Effector memory CD4-positive, alpha-beta T cell (primary cell): ENCODE measurements around the gene TYRO3.

Experiments used
- DNase-seq, 3 donors: peaks; one replicate each; pipeline ENCODE4 v3.0.0-alpha.2; 2020
- H3K27ac ChIP-seq: 2 replicates; pipeline ENCODE4 v1.7.0; 2013; ENCODE audit warnings: mild to moderate bottlenecking, low read length, moderate library complexity; ENCODE audit not compliant: insufficient read depth, poor library complexity, severe bottlenecking
- H3K27me3 ChIP-seq: replicated peaks from 2 replicates; pipeline ENCODE4 v1.7.0; 2013; ENCODE audit warnings: mild to moderate bottlenecking, low read length; ENCODE audit not compliant: insufficient read depth, control insufficient read depth, poor library complexity, severe bottlenecking
- H3K36me3 ChIP-seq: 2 replicates; pipeline ENCODE4 v1.7.0; 2013; ENCODE audit warnings: mild to moderate bottlenecking, low read length, moderate library complexity; ENCODE audit not compliant: control insufficient read depth, insufficient read depth
- H3K4me1 ChIP-seq: 2 replicates; pipeline ENCODE4 v1.7.0; 2013; ENCODE audit warnings: low read length, mild to moderate bottlenecking; ENCODE audit not compliant: control insufficient read depth, insufficient read depth, poor library complexity, severe bottlenecking
- H3K4me3 ChIP-seq: 2 replicates; pipeline ENCODE4 v1.7.0; 2013; ENCODE audit warnings: low read length, low read depth, mild to moderate bottlenecking; ENCODE audit not compliant: insufficient read depth, poor library complexity, severe bottlenecking
- H3K9me3 ChIP-seq: 2 replicates; pipeline ENCODE4 v1.7.0; 2013; ENCODE audit warnings: mild to moderate bottlenecking, low read length, moderate library complexity; ENCODE audit not compliant: control insufficient read depth

Gene TYRO3

GRCh38 chr15:41599061-41599460 lies 40.0 kb downstream of the TYRO3 start:
- H3K36me3 ChIP-seq: no peaks in the 10 kb centered on the region
- DNase-seq: no peak

GRCh38 chr15:41603411-41603935 lies 44.5 kb downstream of the TYRO3 start:
- H3K27me3 ChIP-seq: peaks cover 3% of the 10 kb centered on the region
- no peak overlapping the region for H3K27ac ChIP-seq
- no peaks in the 10 kb centered on the region for H3K9me3 ChIP-seq
- H3K36me3 ChIP-seq: no peaks in the 10 kb centered on the region
- DNase-seq: no peak
- H3K4me3 ChIP-seq: no peak overlapping the region
- no peaks in the 10 kb centered on the region for H3K4me1 ChIP-seq

More at GRCh38 chr15:41599061-41599460, 40.0 kb downstream of the TYRO3 start:
- Histone ChIP-seq H3K27ac (no peak overlapping the region), H3K9me3 (no peaks in the 10 kb centered on the region), H3K27me3 (peaks cover 2% of the 10 kb centered on the region), H3K4me1 (no peaks in the 10 kb centered on the region), H3K4me3 (no peak overlapping the region)

GRCh38 chr15:41603941-41604911 lies 45.2 kb downstream of the TYRO3 start:
- Histone ChIP-seq H3K27ac (no peak overlapping the region), H3K9me3 (no peaks in the 10 kb centered on the region), H3K4me1 (no peaks in the 10 kb centered on the region), H3K36me3 (no peaks in the 10 kb centered on the region), H3K4me3 (peak overlapping the region; percentile 16), H3K27me3 (peaks cover 3% of the 10 kb centered on the region)
- DNase-seq: peak; percentile 13 to 36 (median 24)

GRCh38 chr15:41605566-41605965 lies 46.6 kb downstream of the TYRO3 start:
- no peaks in the 10 kb centered on the region for H3K4me1 ChIP-seq

GRCh38 chr15:41606997-41607396 lies 48.0 kb downstream of the TYRO3 start:
- DNase-seq: no peak
- Histone ChIP-seq H3K36me3 (no peaks in the 10 kb centered on the region), H3K27me3 (peaks cover 3% of the 10 kb centered on the region), H3K9me3 (no peaks in the 10 kb centered on the region), H3K4me1 (no peaks in the 10 kb centered on the region), H3K27ac (no peak overlapping the region), H3K4me3 (no peak overlapping the region)

More at GRCh38 chr15:41605566-41605965, 46.6 kb downstream of the TYRO3 start:
- Histone ChIP-seq H3K27ac (no peak overlapping the region), H3K4me3 (no peak overlapping the region), H3K27me3 (peaks cover 3% of the 10 kb centered on the region), H3K36me3 (no peaks in the 10 kb centered on the region), H3K9me3 (no peaks in the 10 kb centered on the region)
- DNase-seq: no peak

GRCh38 chr15:41609123-41609522 lies 50.1 kb downstream of the TYRO3 start:
- no peak for DNase-seq
- H3K9me3 ChIP-seq: no peaks in the 10 kb centered on the region
- no peak overlapping the region for H3K27ac ChIP-seq
- no peaks in the 10 kb centered on the region for H3K4me1 ChIP-seq
- H3K4me3 ChIP-seq: no peak overlapping the region
- no peaks in the 10 kb centered on the region for H3K27me3 ChIP-seq
- H3K36me3 ChIP-seq: no peaks in the 10 kb centered on the region

- Histone ChIP-seq H3K4me1 (no peaks in the 10 kb centered on the region), H3K4me3 (no peak overlapping the region), H3K27me3 (no peaks in the 10 kb centered on the region), H3K27ac (no peak overlapping the region), H3K9me3 (no peaks in the 10 kb centered on the region), H3K36me3 (no peaks in the 10 kb centered on the region)
- no peak for DNase-seq
Observed at GRCh38 chr15:41610048-41610447, 51.0 kb downstream of the TYRO3 start.

GRCh38 chr15:41620536-41621199 lies 61.7 kb downstream of the TYRO3 start:
- Histone ChIP-seq H3K4me1 (peaks cover 8% of the 10 kb centered on the region), H3K27ac (no peak overlapping the region), H3K27me3 (no peaks in the 10 kb centered on the region), H3K9me3 (no peaks in the 10 kb centered on the region), H3K4me3 (peak overlapping the region; percentile 29), H3K36me3 (no peaks in the 10 kb centered on the region)
- DNase-seq: no peak

- Histone ChIP-seq H3K9me3 (no peaks in the 10 kb centered on the region), H3K27me3 (no peaks in the 10 kb centered on the region), H3K36me3 (no peaks in the 10 kb centered on the region), H3K4me3 (peak overlapping the region; percentile 29), H3K27ac (no peak overlapping the region), H3K4me1 (peaks cover 8% of the 10 kb centered on the region)
- DNase-seq: peak; percentile 59 to 73 (median 66)
Observed at GRCh38 chr15:41621200-41622193, 62.5 kb downstream of the TYRO3 start.
